K562 (cell line): ENCODE results near the gene ADAM19. TPM values are rescaled to one million over a fixed set of nuclear protein-coding genes. Genes with fewer than 3 reads are reported as not detected.

Experiments
- ATAC-seq: fragments of 200-7000 bp; cut with Tn5 transposase; 3 replicates; pipeline ENCODE4 v1.9.1; 2020; ENCODE audit warnings: moderate library complexity
- BruUV-seq: library from RNA; stranded (reverse); fragments of 400-500 nt; replicated peaks from 2 replicates; lab custom pipeline; 2021; lab: Mats Ljungman, UMichigan
- CTCF ChIA-PET: fragments of 300-600 bp; formaldehyde crosslinking; extraction: SDS; loops from one replicate; lab custom pipeline; 2021; ENCODE audit warnings: low intra/inter-chr PET ratio; lab: Yijun Ruan, JAX
- POLR2A ChIA-PET: fragments of 300-600, 350-650 bp; sonication (Branson Sonifier 250); formaldehyde crosslinking; extraction: SDS; loops from one replicate; lab custom pipeline; 2021; ENCODE audit warnings: antibody characterized with exemption, inconsistent platforms; lab: Yijun Ruan, JAX
- DNase-seq, 4 experiments: peaks; one replicate each; pipeline versions ENCODE4 v3.0.0 to v3.0.0-alpha.2; 2011 to 2018; ENCODE audit warnings: low spot score in 3 of 4, mixed read lengths in 3 of 4; ENCODE audit errors: extremely low read depth in 1 of 4
- FAIRE-seq: peaks from 2 replicates; lab custom pipeline; 2011; peaks lifted over from hg19 to GRCh38; lab: Jason Lieb, UNC
- H2AFZ ChIP-seq: 2 replicates; pipeline ENCODE4 v1.6.0; 2011; ENCODE audit warnings: low read depth, low read length, control low read depth, inconsistent platforms
- H3K27ac ChIP-seq: fragments of 200-600 bp; 3 replicates; pipeline ENCODE4 v1.8.0; 2011; ENCODE audit warnings: low read depth, mild to moderate bottlenecking, control low read depth, inconsistent platforms, low read length, moderate library complexity, mixed read lengths; ENCODE audit errors: extremely low read depth
- H3K27me3 ChIP-seq, 2 experiments: fragments of 300-600 bp in 1 of 2; 2 replicates in 1 of 2; 3 replicates in 1 of 2; pipeline versions ENCODE4 v1.6.0 to v1.8.0; 2011; ENCODE audit warnings: inconsistent platforms in 2 of 2, low read length in 2 of 2, mild to moderate bottlenecking in 1 of 2, mixed read lengths in 1 of 2, moderate library complexity in 1 of 2; ENCODE audit not compliant: control insufficient read depth in 2 of 2, insufficient read depth in 2 of 2
- H3K36me3 ChIP-seq: fragments of 300-600 bp; 3 replicates; pipeline ENCODE4 v1.8.0; 2011; ENCODE audit warnings: mild to moderate bottlenecking, low read length, inconsistent platforms; ENCODE audit not compliant: control insufficient read depth, insufficient read depth
- H3K4me1 ChIP-seq, 2 experiments: fragments of 200-600 bp in 1 of 2; replicated peaks in 1 of 2; 2 replicates in 1 of 2; 3 replicates in 1 of 2; pipeline versions ENCODE4 v1.5.1 to v1.8.0; 2011; ENCODE audit warnings: inconsistent platforms in 2 of 2, low read length in 2 of 2, mild to moderate bottlenecking in 1 of 2, mixed read lengths in 1 of 2, moderate library complexity in 1 of 2; ENCODE audit not compliant: control insufficient read depth in 2 of 2, insufficient read depth in 2 of 2
- H3K4me2 ChIP-seq: 2 replicates; pipeline ENCODE4 v1.6.1; 2011; ENCODE audit warnings: low read length, control low read depth, inconsistent platforms, mixed read lengths; ENCODE audit not compliant: insufficient read depth
- H3K4me3 ChIP-seq: fragments of 200-600 bp; sonication (generic), shearing (Covaris generic); 2 replicates; pipeline ENCODE4 v1.5.1; 2016; ENCODE audit warnings: control low read depth, inconsistent platforms
- H3K79me2 ChIP-seq: fragments of 200-600 bp; 3 replicates; pipeline ENCODE4 v1.8.0; 2011; ENCODE audit warnings: low read length, inconsistent platforms; ENCODE audit not compliant: control insufficient read depth, insufficient read depth
- H3K9ac ChIP-seq, 2 experiments: 2 replicates each; pipeline versions ENCODE4 v1.6.0 to v1.6.1; 2011; ENCODE audit warnings: low read depth in 2 of 2, low read length in 2 of 2, control low read depth in 1 of 2, inconsistent platforms in 1 of 2, mild to moderate bottlenecking in 1 of 2, mixed read lengths in 1 of 2; ENCODE audit not compliant: insufficient read depth in 1 of 2
- H3K9me1 ChIP-seq: one replicate; pipeline ENCODE4 v1.6.0; 2011; ENCODE audit warnings: inconsistent platforms, mild to moderate bottlenecking, low read length, moderate library complexity; ENCODE audit not compliant: control insufficient read depth, insufficient read depth
- H3K9me3 ChIP-seq: replicated peaks from 2 replicates; pipeline ENCODE4 v1.5.1; 2011; ENCODE audit warnings: low read depth, low read length, inconsistent platforms; ENCODE audit not compliant: control insufficient read depth, insufficient read depth
- H4K20me1 ChIP-seq: replicated peaks from 2 replicates; pipeline ENCODE4 v1.6.1; 2011; ENCODE audit warnings: low read length, inconsistent platforms, mixed read lengths; ENCODE audit not compliant: control insufficient read depth, insufficient read depth
- ILF3 ChIP-seq: fragments of 450-650 bp; IDR thresholded peaks from 2 replicates; pipeline ENCODE4 v1.6.1; 2018; ENCODE audit warnings: antibody characterized with exemption, mild to moderate bottlenecking, moderate library complexity, borderline replicate concordance
- IRF2 ChIP-seq: sonication (generic); formaldehyde crosslinking; IDR thresholded peaks from 2 replicates; pipeline ENCODE4 v1.8.1; 2022; ENCODE audit warnings: mild to moderate bottlenecking, missing genetic modification reagents
- MYBL2 ChIP-seq, 2 experiments: fragments of 450-650 bp in 1 of 2; sonication (generic) in 1 of 2; formaldehyde crosslinking in 1 of 2; IDR thresholded peaks; 2 replicates each; pipeline versions ENCODE4 v1.6.1 to v1.8.1; 2017 to 2022; ENCODE audit warnings: borderline replicate concordance in 1 of 2, inconsistent platforms in 1 of 2, low read depth in 1 of 2, mild to moderate bottlenecking in 1 of 2, missing genetic modification reagents in 1 of 2, moderate library complexity in 1 of 2
- ZNF316 ChIP-seq: fragments of 450-650 bp; IDR thresholded peaks from 2 replicates; pipeline ENCODE4 v1.6.1; 2016
- WGBS: fragments of 100-300 bp; shearing (Covaris generic); methylation state at CpG from one replicate; pipeline ENCODE4 v1.1.6; 2016; ENCODE audit warnings: low coverage, mixed read lengths; ENCODE audit not compliant: insufficient coverage; ENCODE audit errors: missing lambda C conversion rate; 5-methylcytosine and 5-hydroxymethylcytosine counted together
- in situ Hi-C: fragments of 300-500 bp; cut with MboI; formaldehyde crosslinking; loops from 4 replicates; pipeline ENCODE4 v1.15.0; 2018; ENCODE audit warnings: inconsistent platforms, mixed read lengths
- intact Hi-C: fragments of 100-400 bp; cut with micrococcal nuclease; formaldehyde crosslinking; loops from 2 replicates; pipeline ENCODE4 v1.14.2; 2022
- polyA plus RNA-seq, 8 experiments: library from polyadenylated mRNA; depleted of rRNA in 4 of 8; stranded (reverse) in 5 of 8; unstranded in 3 of 8; fragments of >200 nt; fragmentation: Nextera tagmentation in 2 of 8; fragmentation: Illumina TruSeq in 1 of 8; extraction: Ambion mirVana in 2 of 8; extraction: Trizol in 1 of 8; gene quantifications; 2 replicates each; pipeline versions ENCODE4 v1.2.1 to v1.2.3, GENCODE V29; 2011 to 2014; ENCODE audit warnings: inconsistent platforms in 1 of 8, missing spikeins in 1 of 8
- total RNA-seq, 7 experiments: library from RNA; depleted of rRNA in 6 of 7; stranded (reverse); fragments of >200 nt in 6 of 7; fragmentation: Illumina TruSeq in 2 of 7; extraction: Trizol in 2 of 7; gene quantifications; 2 replicates each; pipeline versions ENCODE4 v1.2.1 to v1.2.3, GENCODE V29; 2011 to 2021; ENCODE audit warnings: low replicate concordance in 1 of 7
- TF ChIP-seq, protein P1 (sequence below): sonication (generic); formaldehyde crosslinking; IDR thresholded peaks from 2 replicates; pipeline ENCODE4 v1.8.0; 2022; ENCODE audit warnings: mild to moderate bottlenecking, missing genetic modification reagents
- TF ChIP-seq, protein P2 (sequence below): sonication (generic); IDR thresholded peaks from 2 replicates; pipeline ENCODE4 v1.6.1; 2016
- TF ChIP-seq, protein P3 (sequence below): fragments of 250-450 bp; sonication (Bioruptor Pico); IDR thresholded peaks from 2 replicates; pipeline ENCODE4 v1.9.0; 2021; ENCODE audit warnings: mild to moderate bottlenecking, inconsistent platforms
- TF ChIP-seq, protein P4 (sequence below): IDR thresholded peaks from 3 replicates; pipeline ENCODE4 v1.6.1; 2011; ENCODE audit warnings: borderline replicate concordance, mild to moderate bottlenecking, moderate library complexity; ENCODE audit not compliant: insufficient read length; ENCODE audit errors: extremely low read depth
- TF ChIP-seq, protein P5 (sequence below): sonication (generic); formaldehyde crosslinking; IDR thresholded peaks from 2 replicates; pipeline ENCODE4 v1.8.0; 2022; ENCODE audit warnings: mild to moderate bottlenecking, missing genetic modification reagents, borderline replicate concordance
- TF ChIP-seq, protein P6 (sequence below): fragments of 250-450 bp; sonication (Bioruptor Pico); IDR thresholded peaks from 2 replicates; pipeline ENCODE4 v1.8.0; 2022; ENCODE audit warnings: moderate library complexity, mild to moderate bottlenecking, inconsistent platforms

The ADAM19 gene
- total and polyA plus RNA-seq, 9 of the 15 experiments (the other 6 are each of a cell fraction or from before 2014, with no cell fraction given): 0.11 to 1.1 (median 0.43) TPM

DNA sequence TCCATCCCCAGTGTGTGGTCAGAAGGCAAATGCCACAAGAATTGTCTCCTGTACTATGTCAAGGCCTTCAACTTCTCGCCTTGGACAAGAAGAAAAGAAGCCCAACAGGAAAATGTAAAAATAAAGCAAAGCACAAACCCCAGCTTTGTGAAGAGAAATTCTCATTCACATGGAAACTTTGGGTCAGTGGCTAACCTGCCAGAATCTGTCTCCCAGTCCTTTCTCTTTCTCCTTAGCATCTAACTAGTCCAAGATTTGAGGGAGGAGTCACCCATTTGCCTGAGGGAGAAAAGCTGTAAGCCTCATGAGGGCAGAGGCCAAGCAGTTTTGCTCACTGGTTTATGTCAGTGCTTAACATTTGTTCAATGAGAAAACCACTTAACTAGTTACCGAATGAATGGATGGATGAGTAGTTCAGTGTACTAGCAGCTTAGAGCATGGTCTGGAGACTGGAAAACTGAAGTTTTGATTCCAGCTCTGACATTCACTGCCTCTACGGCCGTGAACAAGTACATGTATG, 36.0 kb downstream of the ADAM19 start:
- H3K9me3 ChIP-seq: no peaks in the 10 kb centered on the region
- WGBS: 52% methylated on average over 4 of the region's 4 CpGs
- H3K4me1 ChIP-seq: peaks cover 11 to 44% of the 10 kb centered on the region in 2 experiments; a peak in 4 of 5 replicates
- H3K36me3 ChIP-seq: no peaks in the 10 kb centered on the region
- no peak overlapping the region for H3K9ac ChIP-seq
- BruUV-seq: no TSS peak
- H3K4me2 ChIP-seq: no peak overlapping the region
- no peak overlapping the region for H3K27ac ChIP-seq
- intact Hi-C loops: no loop called here
- ChIA-PET CTCF (no interaction called here), POLR2A (no interaction called here)
- no peaks in the 10 kb centered on the region for H3K9me1 ChIP-seq
- no peaks in the 10 kb centered on the region for H4K20me1 ChIP-seq
- no peak for ATAC-seq
- no peak for DNase-seq
- in situ Hi-C loops: no loop called here
- FAIRE-seq: no peak
- no peak overlapping the region for H3K4me3 ChIP-seq
- H3K27me3 ChIP-seq: no peaks in the 10 kb centered on the region; a peak in 1 of 5 replicates
- H2AFZ ChIP-seq: no peak overlapping the region
- H3K79me2 ChIP-seq: no peaks in the 10 kb centered on the region
- no peak for TF ChIP-seq IRF2 (CRISPR knock-in tag)
- TF ChIP-seq, protein P1, sequence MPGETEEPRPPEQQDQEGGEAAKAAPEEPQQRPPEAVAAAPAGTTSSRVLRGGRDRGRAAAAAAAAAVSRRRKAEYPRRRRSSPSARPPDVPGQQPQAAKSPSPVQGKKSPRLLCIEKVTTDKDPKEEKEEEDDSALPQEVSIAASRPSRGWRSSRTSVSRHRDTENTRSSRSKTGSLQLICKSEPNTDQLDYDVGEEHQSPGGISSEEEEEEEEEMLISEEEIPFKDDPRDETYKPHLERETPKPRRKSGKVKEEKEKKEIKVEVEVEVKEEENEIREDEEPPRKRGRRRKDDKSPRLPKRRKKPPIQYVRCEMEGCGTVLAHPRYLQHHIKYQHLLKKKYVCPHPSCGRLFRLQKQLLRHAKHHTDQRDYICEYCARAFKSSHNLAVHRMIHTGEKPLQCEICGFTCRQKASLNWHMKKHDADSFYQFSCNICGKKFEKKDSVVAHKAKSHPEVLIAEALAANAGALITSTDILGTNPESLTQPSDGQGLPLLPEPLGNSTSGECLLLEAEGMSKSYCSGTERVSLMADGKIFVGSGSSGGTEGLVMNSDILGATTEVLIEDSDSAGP (CRISPR knock-in tag): no peak
- TF ChIP-seq, protein P2, sequence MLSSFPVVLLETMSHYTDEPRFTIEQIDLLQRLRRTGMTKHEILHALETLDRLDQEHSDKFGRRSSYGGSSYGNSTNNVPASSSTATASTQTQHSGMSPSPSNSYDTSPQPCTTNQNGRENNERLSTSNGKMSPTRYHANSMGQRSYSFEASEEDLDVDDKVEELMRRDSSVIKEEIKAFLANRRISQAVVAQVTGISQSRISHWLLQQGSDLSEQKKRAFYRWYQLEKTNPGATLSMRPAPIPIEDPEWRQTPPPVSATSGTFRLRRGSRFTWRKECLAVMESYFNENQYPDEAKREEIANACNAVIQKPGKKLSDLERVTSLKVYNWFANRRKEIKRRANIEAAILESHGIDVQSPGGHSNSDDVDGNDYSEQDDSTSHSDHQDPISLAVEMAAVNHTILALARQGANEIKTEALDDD: peak; percentile 65
- TF ChIP-seq, protein P3, sequence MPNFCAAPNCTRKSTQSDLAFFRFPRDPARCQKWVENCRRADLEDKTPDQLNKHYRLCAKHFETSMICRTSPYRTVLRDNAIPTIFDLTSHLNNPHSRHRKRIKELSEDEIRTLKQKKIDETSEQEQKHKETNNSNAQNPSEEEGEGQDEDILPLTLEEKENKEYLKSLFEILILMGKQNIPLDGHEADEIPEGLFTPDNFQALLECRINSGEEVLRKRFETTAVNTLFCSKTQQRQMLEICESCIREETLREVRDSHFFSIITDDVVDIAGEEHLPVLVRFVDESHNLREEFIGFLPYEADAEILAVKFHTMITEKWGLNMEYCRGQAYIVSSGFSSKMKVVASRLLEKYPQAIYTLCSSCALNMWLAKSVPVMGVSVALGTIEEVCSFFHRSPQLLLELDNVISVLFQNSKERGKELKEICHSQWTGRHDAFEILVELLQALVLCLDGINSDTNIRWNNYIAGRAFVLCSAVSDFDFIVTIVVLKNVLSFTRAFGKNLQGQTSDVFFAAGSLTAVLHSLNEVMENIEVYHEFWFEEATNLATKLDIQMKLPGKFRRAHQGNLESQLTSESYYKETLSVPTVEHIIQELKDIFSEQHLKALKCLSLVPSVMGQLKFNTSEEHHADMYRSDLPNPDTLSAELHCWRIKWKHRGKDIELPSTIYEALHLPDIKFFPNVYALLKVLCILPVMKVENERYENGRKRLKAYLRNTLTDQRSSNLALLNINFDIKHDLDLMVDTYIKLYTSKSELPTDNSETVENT (CRISPR knock-in tag): no peak
- TF ChIP-seq, protein P4, sequence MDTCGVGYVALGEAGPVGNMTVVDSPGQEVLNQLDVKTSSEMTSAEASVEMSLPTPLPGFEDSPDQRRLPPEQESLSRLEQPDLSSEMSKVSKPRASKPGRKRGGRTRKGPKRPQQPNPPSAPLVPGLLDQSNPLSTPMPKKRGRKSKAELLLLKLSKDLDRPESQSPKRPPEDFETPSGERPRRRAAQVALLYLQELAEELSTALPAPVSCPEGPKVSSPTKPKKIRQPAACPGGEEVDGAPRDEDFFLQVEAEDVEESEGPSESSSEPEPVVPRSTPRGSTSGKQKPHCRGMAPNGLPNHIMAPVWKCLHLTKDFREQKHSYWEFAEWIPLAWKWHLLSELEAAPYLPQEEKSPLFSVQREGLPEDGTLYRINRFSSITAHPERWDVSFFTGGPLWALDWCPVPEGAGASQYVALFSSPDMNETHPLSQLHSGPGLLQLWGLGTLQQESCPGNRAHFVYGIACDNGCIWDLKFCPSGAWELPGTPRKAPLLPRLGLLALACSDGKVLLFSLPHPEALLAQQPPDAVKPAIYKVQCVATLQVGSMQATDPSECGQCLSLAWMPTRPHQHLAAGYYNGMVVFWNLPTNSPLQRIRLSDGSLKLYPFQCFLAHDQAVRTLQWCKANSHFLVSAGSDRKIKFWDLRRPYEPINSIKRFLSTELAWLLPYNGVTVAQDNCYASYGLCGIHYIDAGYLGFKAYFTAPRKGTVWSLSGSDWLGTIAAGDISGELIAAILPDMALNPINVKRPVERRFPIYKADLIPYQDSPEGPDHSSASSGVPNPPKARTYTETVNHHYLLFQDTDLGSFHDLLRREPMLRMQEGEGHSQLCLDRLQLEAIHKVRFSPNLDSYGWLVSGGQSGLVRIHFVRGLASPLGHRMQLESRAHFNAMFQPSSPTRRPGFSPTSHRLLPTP: no peak
- TF ChIP-seq ZNF316: peak; percentile 40; the same call in 1 of the 2 replicates
- TF ChIP-seq, protein P5, sequence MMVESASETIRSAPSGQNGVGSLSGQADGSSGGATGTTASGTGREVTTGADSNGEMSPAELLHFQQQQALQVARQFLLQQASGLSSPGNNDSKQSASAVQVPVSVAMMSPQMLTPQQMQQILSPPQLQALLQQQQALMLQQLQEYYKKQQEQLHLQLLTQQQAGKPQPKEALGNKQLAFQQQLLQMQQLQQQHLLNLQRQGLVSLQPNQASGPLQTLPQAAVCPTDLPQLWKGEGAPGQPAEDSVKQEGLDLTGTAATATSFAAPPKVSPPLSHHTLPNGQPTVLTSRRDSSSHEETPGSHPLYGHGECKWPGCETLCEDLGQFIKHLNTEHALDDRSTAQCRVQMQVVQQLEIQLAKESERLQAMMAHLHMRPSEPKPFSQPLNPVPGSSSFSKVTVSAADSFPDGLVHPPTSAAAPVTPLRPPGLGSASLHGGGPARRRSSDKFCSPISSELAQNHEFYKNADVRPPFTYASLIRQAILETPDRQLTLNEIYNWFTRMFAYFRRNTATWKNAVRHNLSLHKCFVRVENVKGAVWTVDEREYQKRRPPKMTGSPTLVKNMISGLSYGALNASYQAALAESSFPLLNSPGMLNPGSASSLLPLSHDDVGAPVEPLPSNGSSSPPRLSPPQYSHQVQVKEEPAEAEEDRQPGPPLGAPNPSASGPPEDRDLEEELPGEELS (CRISPR knock-in tag): no peak
- no peak for TF ChIP-seq MYBL2 (IDR thresholded peaks at IDR 0.05; ENCODE audit: low read depth)
- TF ChIP-seq MYBL2 (CRISPR knock-in tag; IDR thresholded peaks at IDR 0.05; ENCODE audit: borderline replicate concordance): no peak
- TF ChIP-seq, protein P6, sequence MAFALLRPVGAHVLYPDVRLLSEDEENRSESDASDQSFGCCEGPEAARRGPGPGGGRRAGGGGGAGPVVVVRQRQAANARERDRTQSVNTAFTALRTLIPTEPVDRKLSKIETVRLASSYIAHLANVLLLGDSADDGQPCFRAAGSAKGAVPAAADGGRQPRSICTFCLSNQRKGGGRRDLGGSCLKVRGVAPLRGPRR (CRISPR knock-in tag): no peak
- no peak for TF ChIP-seq ILF3
